Activated naive CD8-positive, alpha-beta T cell treated with anti-CD3 and anti-CD28 coated beads, Interleukin-2, amount 50 U/mL, for 16 hours (primary cell): ENCODE data around the gene DNAH11.
"Not testable (repeated sequence)": the region's sequence is repeated elsewhere in the genome, so short reads cannot be mapped to it uniquely, and the experiment has no call there.

Experiments used
- DNase-seq: peaks from one replicate; pipeline ENCODE4 v3.0.0-alpha.2; 2020; ENCODE audit warnings: low read depth, low spot score

DNAH11 gene, protein sequence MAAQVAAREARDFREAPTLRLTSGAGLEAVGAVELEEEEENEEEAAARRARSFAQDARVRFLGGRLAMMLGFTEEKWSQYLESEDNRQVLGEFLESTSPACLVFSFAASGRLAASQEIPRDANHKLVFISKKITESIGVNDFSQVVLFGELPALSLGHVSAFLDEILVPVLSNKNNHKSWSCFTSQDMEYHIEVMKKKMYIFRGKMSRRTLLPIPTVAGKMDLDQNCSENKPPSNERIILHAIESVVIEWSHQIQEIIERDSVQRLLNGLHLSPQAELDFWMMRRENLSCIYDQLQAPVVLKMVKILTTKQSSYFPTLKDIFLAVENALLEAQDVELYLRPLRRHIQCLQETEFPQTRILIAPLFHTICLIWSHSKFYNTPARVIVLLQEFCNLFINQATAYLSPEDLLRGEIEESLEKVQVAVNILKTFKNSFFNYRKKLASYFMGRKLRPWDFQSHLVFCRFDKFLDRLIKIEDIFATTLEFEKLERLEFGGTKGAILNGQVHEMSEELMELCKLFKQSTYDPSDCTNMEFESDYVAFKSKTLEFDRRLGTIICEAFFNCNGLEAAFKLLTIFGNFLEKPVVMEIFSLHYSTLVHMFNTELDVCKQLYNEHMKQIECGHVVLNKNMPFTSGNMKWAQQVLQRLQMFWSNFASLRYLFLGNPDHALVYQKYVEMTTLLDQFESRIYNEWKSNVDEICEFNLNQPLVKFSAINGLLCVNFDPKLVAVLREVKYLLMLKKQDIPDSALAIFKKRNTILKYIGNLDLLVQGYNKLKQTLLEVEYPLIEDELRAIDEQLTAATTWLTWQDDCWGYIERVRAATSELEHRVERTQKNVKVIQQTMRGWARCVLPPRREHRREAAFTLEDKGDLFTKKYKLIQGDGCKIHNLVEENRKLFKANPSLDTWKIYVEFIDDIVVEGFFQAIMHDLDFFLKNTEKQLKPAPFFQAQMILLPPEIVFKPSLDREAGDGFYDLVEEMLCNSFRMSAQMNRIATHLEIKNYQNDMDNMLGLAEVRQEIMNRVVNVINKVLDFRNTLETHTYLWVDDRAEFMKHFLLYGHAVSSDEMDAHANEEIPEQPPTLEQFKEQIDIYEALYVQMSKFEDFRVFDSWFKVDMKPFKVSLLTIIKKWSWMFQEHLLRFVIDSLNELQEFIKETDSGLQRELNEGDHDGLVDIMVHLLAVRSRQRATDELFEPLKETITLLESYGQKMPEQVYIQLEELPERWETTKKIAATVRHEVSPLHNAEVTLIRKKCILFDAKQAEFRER (N-terminal part only)

GRCh38 chr7:21542891-21543527, at the start of gene DNAH11:
DNAH11 (plus strand) TSS chr7:21543039; CDS start chr7:21543246, 207 bp downstream.
- no peak for DNase-seq

GRCh38 chr7:21495731-21496130, 47.1 kb upstream of the DNAH11 start:
- DNase-seq = no peak

GRCh38 chr7:21497072-21497471, 45.8 kb upstream of the DNAH11 start:
- DNase-seq = no peak

- DNase-seq = no peak
Observed at GRCh38 chr7:21500117-21500832, 42.6 kb upstream of the DNAH11 start.

GRCh38 chr7:21504021-21504420, 38.8 kb upstream of the DNAH11 start:
- DNase-seq = no peak

DNA sequence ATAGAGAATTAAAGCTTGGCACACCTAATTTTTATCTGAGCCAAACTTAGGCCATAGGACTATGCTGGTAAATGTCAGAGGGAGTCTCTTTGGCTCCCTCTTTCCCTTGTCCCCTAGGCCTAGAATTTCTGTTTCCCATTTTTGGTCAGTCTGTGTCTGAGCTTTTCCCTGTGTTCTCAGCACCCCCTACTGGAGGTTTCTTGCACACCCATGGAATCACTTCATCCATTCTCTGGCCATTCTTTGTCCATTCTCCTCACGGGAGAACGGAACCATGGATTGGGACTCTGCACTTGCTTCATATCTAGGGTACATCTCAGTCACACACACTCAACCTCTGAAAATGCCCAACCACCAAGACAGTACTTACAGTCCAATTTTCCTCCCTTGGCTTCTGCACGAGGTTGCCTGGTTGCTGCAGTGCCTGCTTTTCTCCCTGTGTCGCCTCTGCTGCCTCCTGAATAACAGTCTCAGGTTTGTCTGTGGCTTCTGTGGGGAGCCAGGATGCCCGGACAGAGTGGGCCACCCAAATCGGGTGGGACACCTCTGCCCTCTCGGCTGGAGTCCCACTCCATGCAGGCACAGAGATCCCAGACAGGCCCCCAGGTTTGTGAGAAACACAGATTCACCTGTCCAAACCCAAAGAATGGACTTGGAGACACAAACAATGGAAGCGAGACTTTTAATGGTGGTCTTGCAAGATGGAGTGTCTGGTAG, 35.1 kb upstream of the DNAH11 start:
- no peak for DNase-seq

DNA sequence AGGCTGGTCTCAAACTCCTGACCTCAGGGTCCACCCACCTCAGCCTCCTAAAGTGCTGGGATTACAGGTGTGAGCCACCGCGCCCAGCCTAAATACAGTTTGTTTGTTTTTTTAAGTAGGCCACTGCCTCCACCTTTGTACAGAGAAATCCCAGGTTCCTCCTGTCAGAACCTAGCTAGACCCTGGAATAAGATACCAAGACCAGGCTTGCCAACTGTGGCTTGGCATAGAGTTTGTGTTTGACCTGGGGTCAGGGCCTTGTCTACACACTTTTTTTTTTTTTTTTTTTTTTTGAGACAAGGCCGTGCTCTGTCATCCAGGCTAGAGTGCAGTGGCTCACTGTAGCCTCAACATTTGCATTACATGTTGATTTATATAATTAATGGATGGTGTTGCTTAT, 34.3 kb upstream of the DNAH11 start:
- no peak for DNase-seq

DNA sequence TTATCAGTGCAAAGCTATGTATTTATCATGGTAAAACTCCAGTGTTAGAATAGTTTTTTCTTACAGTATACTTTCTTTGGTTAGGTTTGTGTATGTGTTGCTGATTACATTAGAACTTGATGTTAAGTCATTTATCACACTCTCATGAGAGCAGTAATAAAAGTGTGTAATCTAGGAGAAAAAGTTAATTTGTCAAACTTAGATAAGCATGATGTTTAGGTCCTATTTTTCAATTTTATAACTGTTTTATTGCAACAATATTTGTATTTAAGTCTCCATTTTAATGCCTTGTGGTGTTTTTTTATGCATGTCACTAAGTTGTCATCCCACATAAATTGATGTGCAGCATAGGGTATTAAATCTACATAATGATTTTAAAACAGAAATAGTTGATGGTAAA, 28.8 kb upstream of the DNAH11 start:
- DNase-seq = no peak

DNA sequence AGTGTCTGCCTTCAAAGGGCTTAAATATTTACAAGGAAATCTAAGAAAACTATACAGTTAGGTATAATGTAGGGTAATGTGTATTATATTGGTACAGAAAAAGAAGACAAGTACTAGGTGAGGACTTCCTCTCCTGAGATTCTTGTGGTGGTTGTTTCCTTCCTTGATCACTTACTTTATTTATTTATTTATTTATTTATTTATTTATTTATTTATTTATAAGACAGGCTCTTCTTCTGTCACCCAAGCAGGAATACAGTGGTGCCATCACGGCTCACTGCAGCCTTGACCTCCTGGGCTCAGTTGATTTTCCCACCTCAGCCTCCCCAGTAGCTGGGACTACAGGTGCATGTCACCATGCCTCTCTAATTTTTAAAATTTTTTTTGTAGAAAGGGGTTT, 18.2 kb upstream of the DNAH11 start:
- no peak for DNase-seq

GRCh38 chr7:21526007-21526406, 16.8 kb upstream of the DNAH11 start:
- DNase-seq = no peak

GRCh38 chr7:21526448-21526847, 16.4 kb upstream of the DNAH11 start:
- no peak for DNase-seq

- DNase-seq = not testable (repeated sequence)
Observed at GRCh38 chr7:21532485-21532884, 10.4 kb upstream of the DNAH11 start.

DNA sequence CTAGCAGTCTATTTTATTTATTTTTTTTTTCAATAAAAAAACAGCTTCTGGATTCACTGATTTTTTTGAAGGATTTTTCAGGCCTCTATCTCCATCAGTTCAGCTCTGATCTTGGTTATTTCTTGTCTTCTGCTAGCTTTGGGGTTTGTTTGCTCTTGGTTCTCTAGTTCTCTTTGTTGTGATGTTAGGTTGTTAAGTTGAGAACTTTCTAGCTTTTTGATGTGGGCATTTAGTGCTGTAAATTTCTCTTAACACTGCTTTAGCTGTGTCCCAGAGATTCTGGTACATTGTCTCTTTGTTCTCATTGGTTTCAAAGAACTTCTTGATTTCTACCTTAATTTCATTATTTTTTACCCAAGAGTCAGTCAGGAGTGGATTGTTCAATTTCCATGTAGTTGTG, 9.2 kb upstream of the DNAH11 start:
- not testable (repeated sequence) for DNase-seq

DNA sequence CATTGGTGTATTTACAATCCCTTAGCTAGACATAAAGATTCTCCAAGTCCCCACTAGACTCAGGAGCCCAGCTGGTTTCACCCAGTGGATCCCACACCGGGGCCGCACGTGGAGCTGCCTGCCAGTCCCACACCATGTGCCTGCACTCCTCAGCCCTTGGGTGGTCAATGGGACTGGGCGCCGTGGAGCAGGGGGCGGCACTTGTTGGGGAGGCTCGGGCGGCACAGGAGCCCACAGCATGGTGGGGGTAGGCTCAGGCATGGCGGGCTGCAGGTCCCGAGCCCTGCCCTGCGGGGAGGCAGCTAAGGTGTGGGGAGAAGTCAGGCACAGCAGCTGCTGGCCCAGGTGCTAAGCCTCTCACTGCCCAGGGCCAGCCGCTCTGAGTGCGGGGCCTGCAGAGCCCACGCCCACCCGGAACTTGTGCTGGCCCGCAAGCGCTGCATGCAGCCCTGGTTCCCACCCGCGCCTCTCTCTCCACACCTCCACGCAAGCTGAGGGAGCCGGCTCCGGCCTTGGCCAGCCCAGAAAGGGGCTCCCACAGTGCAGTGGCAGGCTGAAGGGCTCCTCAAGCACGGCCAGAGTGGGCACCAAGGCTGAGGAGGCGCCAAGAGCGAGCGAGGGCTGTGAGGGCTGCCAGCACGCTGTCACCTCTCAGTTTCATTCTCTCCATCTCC, 6.3 kb upstream of the DNAH11 start:
- DNase-seq = not testable (repeated sequence)

- DNase-seq = no peak
Observed at GRCh38 chr7:21538936-21539495, 3.8 kb upstream of the DNAH11 start.

DNA sequence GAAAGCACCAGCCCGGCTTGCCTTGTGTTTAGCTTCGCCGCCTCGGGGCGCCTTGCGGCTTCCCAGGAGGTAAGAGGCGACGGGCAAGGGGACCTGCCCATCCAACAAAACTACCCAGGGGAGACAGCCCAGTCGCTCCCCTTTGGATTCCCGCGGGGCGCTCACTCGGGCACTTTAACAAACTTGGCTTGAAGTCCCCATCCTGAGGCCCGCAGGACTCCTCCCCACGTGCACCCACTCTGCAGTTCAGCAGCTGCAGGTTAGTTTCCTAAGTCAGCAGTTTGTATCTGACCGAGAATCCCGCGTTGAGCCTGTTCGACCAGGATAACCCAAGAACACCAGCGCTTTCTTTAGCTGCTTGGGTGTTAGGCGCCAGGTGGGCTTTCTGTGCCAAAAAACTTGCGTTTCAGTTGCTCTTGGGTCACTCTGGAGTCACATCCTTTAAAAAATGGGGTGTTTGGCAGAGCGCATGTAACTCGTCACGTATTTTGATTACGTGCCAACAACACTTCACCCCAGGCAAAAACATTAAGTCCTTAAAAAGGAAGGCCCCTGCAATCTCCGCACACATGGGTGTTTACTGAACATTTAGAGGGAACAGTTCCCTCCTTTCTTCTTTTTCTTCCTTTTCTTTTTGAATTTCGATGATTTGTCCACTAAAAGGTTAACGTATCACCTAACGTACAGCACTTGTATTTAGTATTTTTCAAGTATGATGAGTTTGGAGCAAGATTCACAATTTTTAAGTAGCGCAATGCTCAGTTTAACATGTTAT, 876 bp downstream of the DNAH11 start:
- no peak for DNase-seq

- DNase-seq = no peak
Observed at GRCh38 chr7:21544303-21544656, 1.4 kb downstream of the DNAH11 start.

- DNase-seq = no peak
Observed at GRCh38 chr7:21544715-21545114, 1.9 kb downstream of the DNAH11 start.
